Loucy (cell line): ENCODE measurements around the gene AGBL3.
"Not testable (repeated sequence)": the region's sequence is repeated elsewhere in the genome, so short reads cannot be mapped to it uniquely, and the experiment has no call there.

Source experiments
- CTCF ChIP-seq: fragments of 200-600 bp; sonication (generic); conservative IDR thresholded peaks from 2 replicates; pipeline ENCODE4 v1.5.1; 2014; ENCODE audit warnings: mild to moderate bottlenecking, antibody characterized with exemption, low read length
- EZH2phosphoT487 ChIP-seq: fragments of 200-600 bp; IDR thresholded peaks from 2 replicates; pipeline ENCODE4 v1.6.1; 2018; ENCODE audit warnings: antibody characterized with exemption, mild to moderate bottlenecking, moderate library complexity, borderline replicate concordance

GRCh38 chr7:135067017-135067416 lies 80.7 kb downstream of the AGBL3 start:
- not testable (repeated sequence) for TF ChIP-seq CTCF, EZH2phosphoT487
